ENCODE data around the gene REP15.

Gene REP15

GRCh38 chr12:27674989-27675388 is 21.3 kb upstream of the REP15 start:
- no peaks in the 10 kb centered on the region for H3K79me2 ChIP-seq (ENCODE audit: low read length)
- no peak overlapping the region for H3K4me3 ChIP-seq (ENCODE audit: low read length)
- H3K4me2 ChIP-seq (ENCODE audit: low read length): no peak overlapping the region
- H3K4me1 ChIP-seq (ENCODE audit: low read length): no peaks in the 10 kb centered on the region
- no peaks in the 10 kb centered on the region for H3K9me3 ChIP-seq (ENCODE audit: insufficient read depth, low read length)
- H3K36me3 ChIP-seq (replicated peaks; ENCODE audit: low read depth, low read length): no peaks in the 10 kb centered on the region
- H3K27me3 ChIP-seq (ENCODE audit: low read depth, low read length): peaks cover 23% of the 10 kb centered on the region
- no peak overlapping the region for H3K27ac ChIP-seq (ENCODE audit: low read length)
- no peak overlapping the region for H2AFZ ChIP-seq (ENCODE audit: low read depth, low read length)
- no peaks in the 10 kb centered on the region for H4K20me1 ChIP-seq (ENCODE audit: insufficient read depth, low read length)
- no peak overlapping the region for H3K9ac ChIP-seq (ENCODE audit: low read length)
- TF ChIP-seq, protein P1, sequence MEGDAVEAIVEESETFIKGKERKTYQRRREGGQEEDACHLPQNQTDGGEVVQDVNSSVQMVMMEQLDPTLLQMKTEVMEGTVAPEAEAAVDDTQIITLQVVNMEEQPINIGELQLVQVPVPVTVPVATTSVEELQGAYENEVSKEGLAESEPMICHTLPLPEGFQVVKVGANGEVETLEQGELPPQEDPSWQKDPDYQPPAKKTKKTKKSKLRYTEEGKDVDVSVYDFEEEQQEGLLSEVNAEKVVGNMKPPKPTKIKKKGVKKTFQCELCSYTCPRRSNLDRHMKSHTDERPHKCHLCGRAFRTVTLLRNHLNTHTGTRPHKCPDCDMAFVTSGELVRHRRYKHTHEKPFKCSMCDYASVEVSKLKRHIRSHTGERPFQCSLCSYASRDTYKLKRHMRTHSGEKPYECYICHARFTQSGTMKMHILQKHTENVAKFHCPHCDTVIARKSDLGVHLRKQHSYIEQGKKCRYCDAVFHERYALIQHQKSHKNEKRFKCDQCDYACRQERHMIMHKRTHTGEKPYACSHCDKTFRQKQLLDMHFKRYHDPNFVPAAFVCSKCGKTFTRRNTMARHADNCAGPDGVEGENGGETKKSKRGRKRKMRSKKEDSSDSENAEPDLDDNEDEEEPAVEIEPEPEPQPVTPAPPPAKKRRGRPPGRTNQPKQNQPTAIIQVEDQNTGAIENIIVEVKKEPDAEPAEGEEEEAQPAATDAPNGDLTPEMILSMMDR (IDR thresholded peaks at IDR 0.05; ENCODE audit: low read depth, low read length): no peak
- no peak for TF ChIP-seq EZH2phosphoT487 (IDR thresholded peaks at IDR 0.05; ENCODE audit: low read depth)

GRCh38 chr12:27680619-27681018 is 15.6 kb upstream of the REP15 start:
- Histone ChIP-seq H3K4me1 (ENCODE audit: low read length) (no peaks in the 10 kb centered on the region), H4K20me1 (ENCODE audit: insufficient read depth, low read length) (no peaks in the 10 kb centered on the region), H2AFZ (ENCODE audit: low read depth, low read length) (no peak overlapping the region), H3K27me3 (ENCODE audit: low read depth, low read length) (peaks cover 14% of the 10 kb centered on the region), H3K4me2 (ENCODE audit: low read length) (no peak overlapping the region), H3K79me2 (ENCODE audit: low read length) (no peaks in the 10 kb centered on the region), H3K9ac (ENCODE audit: low read length) (no peak overlapping the region), H3K9me3 (ENCODE audit: insufficient read depth, low read length) (no peaks in the 10 kb centered on the region), H3K36me3 (replicated peaks; ENCODE audit: low read depth, low read length) (no peaks in the 10 kb centered on the region), H3K27ac (ENCODE audit: low read length) (no peak overlapping the region), H3K4me3 (ENCODE audit: low read length) (no peak overlapping the region)
- TF ChIP-seq EZH2phosphoT487 (IDR thresholded peaks at IDR 0.05; ENCODE audit: low read depth): no peak
- TF ChIP-seq, protein P1 (IDR thresholded peaks at IDR 0.05; ENCODE audit: low read depth, low read length): no peak

DNA sequence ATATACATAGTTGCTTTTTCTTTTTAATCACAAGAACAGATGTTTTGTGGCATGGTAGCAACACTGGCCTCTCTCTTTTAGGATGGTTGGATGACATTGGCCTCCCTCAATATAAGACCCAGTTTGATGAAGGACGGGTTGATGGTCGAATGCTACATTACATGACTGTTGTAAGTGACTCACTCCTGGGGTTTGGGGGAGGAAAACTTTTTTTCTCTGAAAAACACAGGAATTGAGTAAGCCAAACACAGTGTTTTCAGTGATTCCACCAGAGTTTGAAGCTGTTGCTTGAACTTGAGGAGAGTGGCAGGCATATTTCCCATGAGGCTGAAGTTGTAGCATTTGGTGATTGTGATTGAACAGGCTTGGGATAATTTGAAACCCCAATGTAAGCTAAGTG is 13.7 kb upstream of the REP15 start:
- no peaks in the 10 kb centered on the region for H3K36me3 ChIP-seq (replicated peaks; ENCODE audit: low read depth, low read length)
- H4K20me1 ChIP-seq (ENCODE audit: insufficient read depth, low read length): no peaks in the 10 kb centered on the region
- no peak overlapping the region for H3K27ac ChIP-seq (ENCODE audit: low read length)
- H3K4me1 ChIP-seq (ENCODE audit: low read length): no peaks in the 10 kb centered on the region
- no peak overlapping the region for H3K4me3 ChIP-seq (ENCODE audit: low read length)
- H3K9me3 ChIP-seq (ENCODE audit: insufficient read depth, low read length): no peaks in the 10 kb centered on the region
- H3K79me2 ChIP-seq (ENCODE audit: low read length): no peaks in the 10 kb centered on the region
- peaks cover 8% of the 10 kb centered on the region; the same call in 1 of the 2 replicates for H3K27me3 ChIP-seq (ENCODE audit: low read depth, low read length)
- TF ChIP-seq, protein P1 (IDR thresholded peaks at IDR 0.05; ENCODE audit: low read depth, low read length): no peak
- TF ChIP-seq EZH2phosphoT487 (IDR thresholded peaks at IDR 0.05; ENCODE audit: low read depth): no peak
- H2AFZ ChIP-seq (ENCODE audit: low read depth, low read length): no peak overlapping the region
- H3K9ac ChIP-seq (ENCODE audit: low read length): no peak overlapping the region
- no peak overlapping the region for H3K4me2 ChIP-seq (ENCODE audit: low read length)

DNA sequence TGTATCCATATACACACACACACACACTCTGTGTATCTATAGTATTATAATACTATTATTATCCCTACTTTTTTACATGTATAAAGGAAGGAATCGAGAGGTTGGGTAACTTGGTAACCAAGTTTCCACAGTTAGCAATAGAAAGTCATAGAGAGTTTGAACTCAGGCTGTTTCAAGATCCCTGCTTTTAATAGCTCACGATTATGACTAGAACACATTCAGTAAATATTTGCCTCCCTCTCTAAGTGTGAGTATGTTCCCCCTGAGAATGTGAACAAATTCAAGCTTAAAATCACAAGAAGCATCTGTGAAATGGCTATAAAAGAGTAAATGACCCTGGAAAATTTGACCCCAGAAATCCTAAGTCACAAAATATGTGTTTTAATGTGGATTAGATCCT is 11.0 kb upstream of the REP15 start:
- Histone ChIP-seq H3K4me2 (ENCODE audit: low read length) (no peak overlapping the region), H3K9ac (ENCODE audit: low read length) (no peak overlapping the region), H3K4me1 (ENCODE audit: low read length) (peaks cover 7% of the 10 kb centered on the region), H3K4me3 (ENCODE audit: low read length) (no peak overlapping the region), H4K20me1 (ENCODE audit: insufficient read depth, low read length) (no peaks in the 10 kb centered on the region), H3K79me2 (ENCODE audit: low read length) (no peaks in the 10 kb centered on the region), H2AFZ (ENCODE audit: low read depth, low read length) (no peak overlapping the region), H3K9me3 (ENCODE audit: insufficient read depth, low read length) (no peaks in the 10 kb centered on the region), H3K27me3 (ENCODE audit: low read depth, low read length) (peaks cover 23% of the 10 kb centered on the region), H3K27ac (ENCODE audit: low read length) (no peak overlapping the region), H3K36me3 (replicated peaks; ENCODE audit: low read depth, low read length) (no peaks in the 10 kb centered on the region)
- TF ChIP-seq, protein P1 (IDR thresholded peaks at IDR 0.05; ENCODE audit: low read depth, low read length): no peak
- TF ChIP-seq EZH2phosphoT487 (IDR thresholded peaks at IDR 0.05; ENCODE audit: low read depth): no peak
